ENCODE results near the gene CNOT3.
A peak's percentile ranks its signal among the peaks of the same experiment; 100 is the strongest.
"Not testable (repeated sequence)": the region's sequence is repeated elsewhere in the genome, so short reads cannot be mapped to it uniquely, and the experiment has no call there.

The CNOT3 gene

DNA sequence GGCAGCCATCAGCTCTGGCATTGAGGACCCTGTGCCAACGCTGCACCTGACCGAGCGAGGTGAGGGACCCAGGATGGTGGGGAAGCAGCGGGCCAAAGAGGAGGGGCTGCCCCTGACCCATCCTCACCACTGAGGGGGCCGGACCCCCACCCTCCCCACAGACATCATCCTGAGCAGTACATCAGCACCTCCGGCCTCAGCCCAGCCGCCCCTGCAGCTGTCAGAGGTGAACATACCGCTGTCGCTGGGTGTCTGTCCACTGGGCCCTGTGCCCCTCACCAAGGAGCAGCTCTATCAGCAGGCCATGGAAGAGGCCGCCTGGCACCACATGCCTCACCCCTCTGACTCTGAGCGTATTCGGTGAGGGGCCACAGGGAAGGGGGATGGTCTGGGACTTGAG lies 14.7 kb downstream of the CNOT3 start:
- no peak for DNase-seq

GRCh38 chr19:54152878-54153524 lies 15.4 kb downstream of the CNOT3 start:
- no peak for DNase-seq

- no peak for DNase-seq
Observed at GRCh38 chr19:54153731-54154326, 16.3 kb downstream of the CNOT3 start.

DNA sequence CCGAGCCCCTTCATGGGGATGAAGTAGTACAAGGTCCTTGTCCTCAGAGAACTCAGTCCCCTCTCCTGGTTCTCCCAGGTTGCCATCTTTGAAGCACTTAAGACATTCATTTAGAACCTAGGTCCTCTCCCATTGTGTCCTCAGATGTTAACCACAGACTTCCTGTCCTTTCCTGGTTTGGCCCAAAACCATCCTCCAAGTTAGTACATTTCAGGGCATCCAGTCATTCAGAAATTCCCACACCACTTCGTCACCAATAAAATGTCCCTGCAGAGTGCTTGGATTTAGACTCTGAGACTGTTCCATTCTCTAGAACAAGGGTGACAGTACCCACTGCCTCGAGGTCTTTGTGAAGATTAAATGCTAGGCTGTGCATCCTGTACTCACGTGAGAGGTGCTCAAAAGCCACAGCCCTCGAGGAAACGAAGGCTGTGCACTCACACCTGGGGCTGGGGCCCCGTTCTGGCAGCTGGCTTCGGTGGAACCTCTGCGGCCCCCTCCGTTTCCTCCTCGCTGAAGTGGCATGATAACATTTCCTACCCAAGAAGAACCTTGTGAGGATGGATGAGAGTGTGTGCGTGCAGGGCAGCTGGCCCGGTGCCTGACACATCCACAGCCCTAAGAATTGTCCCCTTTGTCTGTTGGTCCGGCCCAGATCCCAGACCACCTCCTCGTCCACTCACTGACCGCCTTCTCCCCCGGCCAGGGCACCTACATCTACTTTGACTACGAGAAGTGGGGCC lies 17.2 kb downstream of the CNOT3 start:
- no peak for DNase-seq

DNA sequence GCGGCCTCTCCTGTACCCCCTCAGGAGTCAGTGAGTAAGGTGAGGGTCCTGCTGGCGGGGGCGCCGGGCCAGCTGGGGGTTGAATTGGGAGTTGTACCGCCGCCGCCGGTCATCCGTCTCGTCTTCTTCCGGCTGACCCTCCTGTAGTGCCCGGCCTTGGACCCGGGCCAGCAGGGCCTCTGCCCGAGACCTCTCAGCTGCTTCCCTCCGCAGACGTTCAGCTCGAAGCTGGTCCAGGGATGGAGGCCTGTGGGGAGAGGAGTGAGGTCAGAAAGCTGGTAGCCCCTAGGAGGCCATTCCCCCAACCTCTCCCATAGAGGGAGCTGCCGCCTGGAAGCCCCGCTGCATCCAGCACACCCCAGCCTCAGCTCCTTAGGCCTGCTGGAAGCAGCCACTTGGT lies 18.1 kb downstream of the CNOT3 start:
- no peak for DNase-seq

DNA sequence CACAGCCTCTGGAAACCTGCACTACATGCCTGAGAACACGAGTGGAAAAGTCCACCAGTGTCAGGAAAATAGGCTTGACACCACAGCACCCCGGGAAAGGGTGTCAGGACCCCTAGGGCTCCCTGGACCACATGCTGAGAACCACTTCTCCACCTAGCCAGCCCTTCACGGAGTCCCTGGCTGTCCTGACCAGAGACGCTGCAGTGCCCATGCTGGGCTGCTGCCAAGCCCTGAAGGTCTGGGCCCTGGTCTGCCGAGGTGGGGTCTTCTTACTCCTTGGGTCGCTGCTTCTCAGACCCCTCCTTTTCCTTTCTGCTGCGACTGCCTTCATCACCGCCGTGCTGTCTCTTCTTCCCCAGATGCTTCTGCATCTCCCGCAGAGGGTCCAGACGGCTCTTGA lies 18.9 kb downstream of the CNOT3 start:
- DNase-seq, result no peak

- no peak for DNase-seq
Observed at GRCh38 chr19:54156953-54157352, 19.4 kb downstream of the CNOT3 start.

DNA sequence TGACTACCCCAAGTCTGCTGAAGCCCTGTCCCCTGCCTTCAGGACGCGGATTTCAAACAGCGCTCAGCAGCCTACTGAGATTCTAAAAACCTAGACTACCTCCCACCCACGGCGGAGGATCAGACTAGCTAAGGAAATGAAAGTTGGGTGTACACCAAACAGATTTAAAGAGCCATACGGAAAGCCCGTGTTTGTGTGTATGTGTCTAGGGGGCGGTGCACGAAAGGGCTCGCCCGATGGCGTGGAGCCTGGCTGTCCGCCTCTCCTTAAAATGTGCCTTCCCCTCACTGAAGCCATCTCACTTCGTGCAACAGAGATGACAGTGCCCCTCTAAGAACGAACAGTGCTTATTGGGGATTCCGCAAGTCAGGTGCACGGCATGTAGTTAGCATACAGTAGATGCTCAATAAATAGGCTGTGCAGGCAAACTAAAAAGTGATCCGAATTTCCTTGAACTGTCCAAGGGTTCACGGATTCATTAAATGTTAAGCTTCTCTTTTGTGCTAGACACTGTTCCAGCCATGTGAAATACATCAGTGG lies 21.3 kb downstream of the CNOT3 start:
- no peak for DNase-seq

DNA sequence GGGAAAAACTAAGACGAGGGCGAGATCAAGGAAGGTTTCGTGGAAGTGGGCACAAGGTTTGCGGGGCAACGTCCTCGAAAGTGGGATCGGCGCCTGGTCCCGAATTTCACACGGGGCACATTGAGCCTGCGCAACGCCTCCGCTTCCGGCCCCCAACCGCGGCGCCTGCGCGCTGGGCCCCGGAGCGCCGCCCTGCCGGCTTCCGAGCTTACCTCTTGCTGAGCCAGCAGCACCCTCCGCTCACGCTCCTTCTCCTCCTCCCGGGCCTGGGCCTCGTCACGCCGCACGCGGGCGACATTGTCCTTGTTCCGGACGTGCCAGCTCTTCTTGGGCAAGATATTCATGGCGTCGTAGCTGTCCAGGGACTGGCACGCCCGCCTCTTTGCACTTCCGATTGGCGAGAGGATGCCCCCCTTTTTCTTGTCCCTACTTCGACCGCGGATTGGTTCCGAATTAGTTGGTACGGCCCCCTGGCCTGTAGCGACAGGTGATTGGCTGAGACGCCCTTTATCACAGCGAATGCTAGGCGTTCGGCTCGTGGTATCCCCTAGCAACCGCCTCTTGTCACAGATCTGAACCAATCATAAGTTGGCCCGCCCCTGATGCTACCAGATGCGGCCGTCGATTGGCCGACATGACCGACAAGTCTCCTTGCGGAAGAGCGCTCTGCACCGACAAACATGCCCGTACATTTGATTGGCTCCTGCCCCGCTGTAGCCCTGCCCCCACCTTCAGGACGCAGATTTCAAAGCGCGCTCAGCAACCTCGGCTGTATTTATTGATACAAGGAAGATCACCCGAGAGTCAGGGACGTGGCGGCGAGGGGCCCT lies 22.0 kb downstream of the CNOT3 start, which contains the start of gene LENG1:
Gene LENG1, minus strand, starts transcription at position 370 of the 830 bp plus-strand sequence. Its CDS starts 26 bp downstream, at position 344.
- peak; percentile 95 for DNase-seq

- no peak for DNase-seq
Observed at GRCh38 chr19:54160182-54160811, 22.7 kb downstream of the CNOT3 start.

DNA sequence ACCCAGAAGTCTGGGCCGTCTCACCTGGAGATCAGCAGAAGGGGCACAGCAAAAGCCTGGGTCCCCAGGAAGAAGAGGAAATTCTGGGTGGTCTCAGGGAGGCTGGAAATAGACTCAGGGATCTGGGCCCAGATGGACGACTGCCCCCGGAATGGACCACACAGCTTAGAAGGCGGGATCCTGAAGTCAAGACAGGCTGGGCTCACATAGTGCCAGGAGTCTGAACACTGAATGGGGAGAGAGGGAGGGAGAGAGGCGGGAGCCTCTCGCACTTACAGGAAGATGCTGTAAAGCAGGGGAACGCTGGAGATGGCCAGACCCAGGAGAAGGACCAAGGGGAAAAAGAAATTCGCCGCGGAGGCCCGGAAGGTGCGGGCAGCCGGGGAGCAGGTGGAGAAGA lies 23.3 kb downstream of the CNOT3 start:
- DNase-seq, result no peak

DNA sequence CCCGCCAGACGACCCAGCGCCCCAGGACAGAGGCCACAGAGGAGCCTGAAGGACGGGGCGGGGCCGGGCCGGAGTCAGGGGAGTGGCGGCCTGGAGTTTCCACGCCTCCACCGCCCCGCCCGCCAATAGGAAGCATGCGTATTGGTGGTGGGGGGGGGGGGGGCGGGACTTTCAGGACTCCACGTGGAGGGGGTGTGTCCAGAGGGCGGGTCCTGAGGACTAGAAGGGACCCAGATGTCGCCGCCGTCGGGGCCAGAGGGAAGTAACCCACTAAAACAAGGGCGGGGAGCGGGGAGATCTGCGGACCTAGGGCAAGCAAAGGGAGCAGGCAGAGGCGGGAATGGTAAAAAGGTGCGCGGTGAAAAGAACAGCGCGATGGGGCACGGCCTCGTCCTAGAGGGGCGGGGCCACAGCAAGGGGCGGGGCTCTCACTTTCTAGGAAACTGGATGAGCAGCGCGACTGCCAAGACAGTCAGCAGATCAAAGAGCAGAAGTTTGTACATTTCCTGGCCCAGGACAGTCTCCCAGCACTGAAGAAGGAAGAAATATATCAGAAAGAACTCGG lies 24.8 kb downstream of the CNOT3 start:
- DNase-seq, result no peak

DNA sequence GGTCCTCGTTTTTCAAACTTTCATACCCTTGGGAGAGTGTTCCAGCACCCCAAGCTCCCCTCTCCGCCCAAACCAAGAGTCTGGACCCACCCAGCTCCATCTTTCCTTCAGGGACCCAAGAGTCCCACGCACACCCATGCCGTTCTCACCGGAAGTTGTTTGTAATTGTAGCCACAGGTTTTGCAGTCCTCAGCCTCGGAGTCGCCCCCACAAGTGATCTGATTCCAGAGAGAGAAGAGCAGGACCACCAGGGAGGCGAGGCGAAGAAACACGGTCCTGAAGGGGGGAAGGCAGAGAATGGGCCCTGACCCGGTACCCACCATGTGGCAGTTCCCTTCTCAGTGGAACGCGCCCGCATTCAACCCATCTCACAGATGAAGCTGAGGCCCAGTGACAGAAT lies 25.3 kb downstream of the CNOT3 start:
- DNase-seq, result no peak

GRCh38 chr19:54164369-54165068 lies 27.0 kb downstream of the CNOT3 start:
- DNase-seq, result no peak

DNA sequence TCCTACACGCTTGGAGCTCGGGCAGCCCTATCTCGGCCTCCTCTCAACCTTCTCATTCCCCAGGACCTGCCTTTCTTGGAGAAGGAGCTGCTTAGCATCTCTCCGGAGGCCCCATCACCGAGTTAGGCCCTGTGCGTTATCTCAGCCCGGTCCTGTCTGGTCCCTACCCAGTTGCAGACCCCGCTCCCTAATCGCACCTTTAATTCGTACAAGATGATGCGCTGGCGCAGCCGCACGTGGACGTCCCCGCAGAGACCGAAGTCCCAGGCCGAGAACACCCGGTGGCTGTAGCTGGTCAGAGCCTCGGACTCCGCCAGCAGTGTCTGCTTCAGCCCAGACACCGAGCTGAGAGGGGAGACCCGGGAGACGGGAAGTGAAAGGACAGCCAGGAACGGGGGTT lies 27.7 kb downstream of the CNOT3 start:
- DNase-seq, result no peak

GRCh38 chr19:54168174-54168917 lies 30.8 kb downstream of the CNOT3 start:
- DNase-seq, result no peak

DNA sequence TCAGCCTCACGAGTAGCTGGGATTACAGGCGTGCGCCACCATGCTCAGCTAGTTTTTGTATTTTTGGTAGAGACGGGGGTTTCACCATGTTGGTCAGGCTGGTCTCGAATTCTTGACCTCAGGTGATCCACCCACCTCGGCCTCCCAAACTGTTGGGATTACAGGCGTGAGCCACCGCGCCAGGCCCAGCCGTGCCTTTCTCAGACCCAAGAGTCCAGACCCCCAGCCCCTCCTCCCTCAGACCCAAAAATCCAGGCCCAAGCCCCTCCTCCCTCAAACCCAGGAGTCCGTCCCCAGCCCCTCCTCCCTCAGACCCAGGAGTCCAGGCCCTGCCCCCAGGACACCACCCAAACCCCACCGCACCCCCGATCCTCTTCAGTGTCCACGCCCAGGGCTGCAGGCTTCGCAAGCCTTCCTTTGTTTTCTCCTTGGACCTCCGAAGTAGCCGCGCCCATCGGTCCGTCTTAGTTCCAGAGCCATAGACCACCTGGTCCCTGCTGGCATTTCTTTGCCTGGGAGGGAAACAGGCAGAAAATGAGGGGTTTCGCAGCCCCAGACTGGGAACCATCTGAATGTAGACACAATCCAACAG lies 31.7 kb downstream of the CNOT3 start:
- DNase-seq, result no peak

GRCh38 chr19:54171736-54172431 lies 34.3 kb downstream of the CNOT3 start:
- DNase-seq, result not testable (repeated sequence)

GRCh38 chr19:54172471-54173358 lies 35.2 kb downstream of the CNOT3 start, which contains the start of gene TMC4:
TMC4 (minus strand) TSS chr19:54173160; CDS start chr19:54173117, 43 bp downstream.
- no peak for DNase-seq

Measured in NCI-H1417 treated with DMSO at 0.1 percent for 48 hours (cell line).